Activated CD4-positive, CD25-positive, alpha-beta regulatory T cell treated with anti-CD3 and anti-CD28 coated beads, Interleukin-2, amount 50 U/mL, for 72 hours (primary cell): Measurements from ENCODE around the gene HNRNPH3.
"Not testable (repeated sequence)": the region's sequence is repeated elsewhere in the genome, so short reads cannot be mapped to it uniquely, and the experiment has no call there.

ENCODE experiments used
- DNase-seq: peaks from one replicate; pipeline ENCODE4 v3.0.0; 2021

The HNRNPH3 gene

GRCh38 chr10:68331455-68332258 lies at the start of gene HNRNPH3:
Gene HNRNPH3 (plus strand): TSS chr10:68332064. CDS start chr10:68337222, 5,158 bp downstream.
- peak; percentile 99 for DNase-seq

GRCh38 chr10:68284062-68285001 lies 47.5 kb upstream of the HNRNPH3 start:
- DNase-seq: no peak

- no peak for DNase-seq
Measured at GRCh38 chr10:68288717-68289116, 43.1 kb upstream of the HNRNPH3 start.

- DNase-seq: no peak
Measured at GRCh38 chr10:68290736-68291135, 41.1 kb upstream of the HNRNPH3 start.

- DNase-seq: no peak
Measured at GRCh38 chr10:68296843-68297663, 34.8 kb upstream of the HNRNPH3 start.

GRCh38 chr10:68301301-68301700 lies 30.6 kb upstream of the HNRNPH3 start:
- no peak for DNase-seq

- DNase-seq: no peak
Measured at GRCh38 chr10:68301790-68302502, 29.9 kb upstream of the HNRNPH3 start.

- no peak for DNase-seq
Measured at GRCh38 chr10:68302503-68302823, 29.4 kb upstream of the HNRNPH3 start.

GRCh38 chr10:68302871-68303270 lies 29.0 kb upstream of the HNRNPH3 start:
- DNase-seq: no peak

- DNase-seq: no peak
Measured at GRCh38 chr10:68303849-68304412, 27.9 kb upstream of the HNRNPH3 start.

GRCh38 chr10:68305854-68306253 lies 26.0 kb upstream of the HNRNPH3 start:
- no peak for DNase-seq

- DNase-seq: no peak
Measured at GRCh38 chr10:68310531-68310930, 21.3 kb upstream of the HNRNPH3 start.

- not testable (repeated sequence) for DNase-seq
Measured at GRCh38 chr10:68314930-68315329, 16.9 kb upstream of the HNRNPH3 start.

- DNase-seq: no peak
Measured at GRCh38 chr10:68315582-68315981, 16.3 kb upstream of the HNRNPH3 start.

- no peak for DNase-seq
Measured at GRCh38 chr10:68318331-68319059, 13.4 kb upstream of the HNRNPH3 start.

GRCh38 chr10:68324396-68324795 lies 7.5 kb upstream of the HNRNPH3 start:
- DNase-seq: not testable (repeated sequence)

- no peak for DNase-seq
Measured at GRCh38 chr10:68327889-68328786, 3.7 kb upstream of the HNRNPH3 start.

GRCh38 chr10:68329506-68329861 lies 2.4 kb upstream of the HNRNPH3 start:
- no peak for DNase-seq

- DNase-seq: peak; percentile 48
Measured at GRCh38 chr10:68330852-68331454, 911 bp upstream of the HNRNPH3 start.
